ENCODE data around the gene OGA.

- TF ChIP-seq EZH2 (IDR thresholded peaks at IDR 0.05) (no peak), POLR2AphosphoS5 (IDR thresholded peaks at IDR 0.05; ENCODE audit: borderline replicate concordance, low read depth, low read length) (no peak)
Measured at GRCh38 chr10:101784558-101784957, 33.7 kb downstream of the OGA start.
